Lower lobe of right lung (tissue), 2 donors: Measurements from ENCODE around the gene FAM210A. TPM values are rescaled to one million over a fixed set of nuclear protein-coding genes. Genes with fewer than 3 reads are reported as not detected.

Source experiments
- ATAC-seq, 2 donors: fragments of 200-7000 bp; cut with Tn5 transposase; one replicate each; pipeline ENCODE4 v1.9.1; 2020 to 2022; ENCODE audit warnings: mild to moderate bottlenecking in 2 of 2, moderate library complexity in 2 of 2
- DNase-seq: peaks from one replicate; pipeline ENCODE4 v3.0.0-alpha.2; 2020
- H3K27ac ChIP-seq: fragments of 200-600 bp; one replicate; pipeline ENCODE4 v1.8.0; 2022
- H3K27me3 ChIP-seq: fragments of 200-600 bp; one replicate; pipeline ENCODE4 v1.8.0; 2022; ENCODE audit warnings: low read depth
- H3K36me3 ChIP-seq: fragments of 200-600 bp; one replicate; pipeline ENCODE4 v1.8.0; 2022; ENCODE audit warnings: mild to moderate bottlenecking
- H3K4me1 ChIP-seq: fragments of 200-600 bp; one replicate; pipeline ENCODE4 v1.8.0; 2022
- H3K4me3 ChIP-seq: fragments of 200-600 bp; one replicate; pipeline ENCODE4 v1.8.0; 2022; ENCODE audit warnings: mild to moderate bottlenecking
- H3K9me3 ChIP-seq: fragments of 200-600 bp; one replicate; pipeline ENCODE4 v1.8.0; 2022
- intact Hi-C: fragments of 100-400 bp; cut with DNase I; formaldehyde crosslinking; loops from one replicate; pipeline ENCODE4 v1.11.0; 2022
- total RNA-seq: library from RNA; stranded (reverse); fragmentation: NEBNext Ultra II Directional; extraction: Animal tissue kit (Norgen Biotek cat#: 25700); gene quantifications from one replicate; pipeline ENCODE4 v1.2.1, GENCODE V29; 2021
- TF ChIP-seq, protein P1 (sequence below): fragments of 200-600 bp; IDR thresholded peaks from one replicate; pipeline ENCODE4 v1.8.0; 2022; ENCODE audit warnings: antibody characterized with exemption, mild to moderate bottlenecking
- donor health status: DM: no; HTN: yes; CAD: no; lungs with severe emphysema.

The FAM210A gene
- total RNA-seq, 1 donor from 2014 or later = 9.2 TPM

DNA sequence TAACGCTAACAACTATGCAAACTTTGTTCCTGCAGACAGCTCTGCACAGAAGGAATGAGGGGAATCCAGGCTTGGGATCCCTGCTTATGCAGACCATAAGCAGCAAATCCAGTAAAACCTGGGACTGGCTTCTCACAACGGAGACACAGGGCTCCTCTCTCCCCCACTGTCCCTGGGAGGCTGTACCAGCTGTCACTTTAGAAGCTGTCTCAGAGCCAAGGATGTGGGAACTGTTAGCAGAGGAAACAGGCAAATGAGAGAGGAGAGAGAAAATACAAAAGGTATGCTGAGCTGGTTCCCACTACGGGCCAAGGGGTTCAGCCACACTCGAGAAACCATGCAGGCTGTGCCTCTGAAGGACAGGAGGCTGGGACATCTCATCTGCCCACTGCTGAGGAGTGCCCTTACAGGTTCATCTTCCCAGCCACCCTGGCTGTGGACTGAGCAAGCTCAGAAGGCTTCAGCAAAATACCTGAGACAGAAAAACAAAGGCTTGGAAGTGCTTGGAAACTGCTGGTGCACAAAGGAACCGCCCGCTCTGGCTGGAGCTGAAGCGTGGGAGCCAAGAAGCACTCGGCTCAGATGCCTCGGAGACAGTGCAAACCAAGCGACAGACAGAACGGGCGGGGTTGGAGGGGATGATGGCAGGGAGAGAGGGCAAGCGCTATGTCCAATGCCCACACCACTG is 72.5 kb downstream of the FAM210A start:
- no peak overlapping the region for H3K27ac ChIP-seq
- H3K27me3 ChIP-seq = no peaks in the 10 kb centered on the region
- H3K4me3 ChIP-seq = no peak overlapping the region
- no peaks in the 10 kb centered on the region for H3K4me1 ChIP-seq
- DNase-seq (no peak), ATAC-seq (peak in 1 of 2 donors; percentile 29)
- H3K36me3 ChIP-seq = no peaks in the 10 kb centered on the region
- intact Hi-C loops = no loop called here
- H3K9me3 ChIP-seq = no peaks in the 10 kb centered on the region
- TF ChIP-seq, protein P1, sequence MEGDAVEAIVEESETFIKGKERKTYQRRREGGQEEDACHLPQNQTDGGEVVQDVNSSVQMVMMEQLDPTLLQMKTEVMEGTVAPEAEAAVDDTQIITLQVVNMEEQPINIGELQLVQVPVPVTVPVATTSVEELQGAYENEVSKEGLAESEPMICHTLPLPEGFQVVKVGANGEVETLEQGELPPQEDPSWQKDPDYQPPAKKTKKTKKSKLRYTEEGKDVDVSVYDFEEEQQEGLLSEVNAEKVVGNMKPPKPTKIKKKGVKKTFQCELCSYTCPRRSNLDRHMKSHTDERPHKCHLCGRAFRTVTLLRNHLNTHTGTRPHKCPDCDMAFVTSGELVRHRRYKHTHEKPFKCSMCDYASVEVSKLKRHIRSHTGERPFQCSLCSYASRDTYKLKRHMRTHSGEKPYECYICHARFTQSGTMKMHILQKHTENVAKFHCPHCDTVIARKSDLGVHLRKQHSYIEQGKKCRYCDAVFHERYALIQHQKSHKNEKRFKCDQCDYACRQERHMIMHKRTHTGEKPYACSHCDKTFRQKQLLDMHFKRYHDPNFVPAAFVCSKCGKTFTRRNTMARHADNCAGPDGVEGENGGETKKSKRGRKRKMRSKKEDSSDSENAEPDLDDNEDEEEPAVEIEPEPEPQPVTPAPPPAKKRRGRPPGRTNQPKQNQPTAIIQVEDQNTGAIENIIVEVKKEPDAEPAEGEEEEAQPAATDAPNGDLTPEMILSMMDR = no peak

DNA sequence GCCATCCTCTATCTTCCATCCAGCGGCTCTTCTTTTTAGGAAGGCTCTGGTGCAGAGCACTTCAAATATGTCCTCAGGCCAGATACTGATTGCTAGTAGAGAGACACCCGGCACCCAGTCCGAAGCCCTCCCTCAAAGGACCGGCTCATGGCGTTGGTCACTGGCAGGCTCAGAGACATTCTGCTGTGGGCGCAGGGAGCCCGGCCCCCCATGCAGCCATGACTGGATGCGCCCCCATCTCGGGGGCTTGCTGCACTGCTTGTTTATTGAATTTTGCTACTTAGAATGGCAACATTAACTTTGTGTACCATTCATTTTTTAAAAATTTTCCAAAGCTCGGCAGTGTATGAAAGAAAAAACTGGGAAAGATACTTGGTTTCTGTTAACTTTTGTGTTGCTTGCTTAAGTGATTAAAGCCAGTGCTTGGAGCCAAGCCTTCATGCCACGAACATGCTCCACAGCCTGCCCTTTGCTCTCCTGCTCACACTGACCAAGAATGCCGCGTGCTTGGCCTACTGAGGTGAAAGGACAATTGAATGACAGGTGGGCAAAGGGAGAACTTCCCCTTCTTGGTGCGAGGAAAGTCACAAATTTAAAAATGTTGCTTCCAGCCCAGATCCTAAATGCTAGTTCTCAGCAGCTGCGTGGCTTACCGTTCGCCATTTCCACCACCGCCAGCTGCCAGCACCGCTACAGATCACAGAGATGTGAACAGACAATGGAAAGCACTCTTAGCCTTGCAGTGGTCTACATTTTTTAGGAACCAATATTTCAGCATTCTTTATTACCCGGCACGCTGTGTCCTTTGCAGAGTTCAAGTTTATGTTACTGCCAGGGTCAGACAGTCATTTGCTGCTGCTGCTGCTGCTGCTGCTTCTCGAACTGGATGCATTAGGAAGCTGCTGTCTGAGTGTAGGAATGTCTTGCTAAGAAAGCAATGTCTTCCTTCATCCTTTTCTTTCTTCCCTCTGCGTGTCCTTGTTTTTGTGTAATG is 76.7 kb downstream of the FAM210A start:
- H3K36me3 ChIP-seq = peaks cover 11% of the 10 kb centered on the region
- H3K27me3 ChIP-seq = no peaks in the 10 kb centered on the region
- H3K27ac ChIP-seq = no peak overlapping the region
- no peak overlapping the region for H3K4me3 ChIP-seq
- TF ChIP-seq, protein P1 = no peak
- ATAC-seq (no peak), DNase-seq (no peak)
- intact Hi-C loops = no loop called here
- H3K4me1 ChIP-seq = no peaks in the 10 kb centered on the region
- no peaks in the 10 kb centered on the region for H3K9me3 ChIP-seq

DNA sequence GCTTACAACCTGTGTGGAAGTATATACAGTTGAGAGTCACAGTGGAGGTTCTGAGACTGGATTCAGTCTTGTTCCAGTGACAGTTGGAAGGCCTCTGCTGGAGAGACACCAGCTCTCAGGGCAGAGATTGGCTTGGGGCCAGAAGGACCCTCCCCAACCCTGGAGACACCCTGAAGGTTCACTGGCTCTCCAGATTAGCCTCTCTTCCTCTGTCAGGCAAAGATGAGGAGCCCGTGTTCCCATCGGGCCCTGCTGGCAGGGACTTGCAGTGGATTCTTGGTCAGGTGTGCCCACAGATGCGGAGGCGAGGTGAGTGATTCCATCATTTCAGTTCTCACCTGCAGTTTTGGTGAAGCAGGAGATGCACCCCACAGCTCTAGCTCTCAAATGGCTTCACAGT is 78.6 kb downstream of the FAM210A start:
- TF ChIP-seq, protein P1 = no peak
- Histone ChIP-seq H3K36me3 (peaks cover 11% of the 10 kb centered on the region), H3K27ac (no peak overlapping the region), H3K4me3 (no peak overlapping the region), H3K4me1 (no peaks in the 10 kb centered on the region), H3K9me3 (no peaks in the 10 kb centered on the region), H3K27me3 (no peaks in the 10 kb centered on the region)
- DNase-seq (no peak), ATAC-seq (no peak)
- intact Hi-C loops = no loop called here

DNA sequence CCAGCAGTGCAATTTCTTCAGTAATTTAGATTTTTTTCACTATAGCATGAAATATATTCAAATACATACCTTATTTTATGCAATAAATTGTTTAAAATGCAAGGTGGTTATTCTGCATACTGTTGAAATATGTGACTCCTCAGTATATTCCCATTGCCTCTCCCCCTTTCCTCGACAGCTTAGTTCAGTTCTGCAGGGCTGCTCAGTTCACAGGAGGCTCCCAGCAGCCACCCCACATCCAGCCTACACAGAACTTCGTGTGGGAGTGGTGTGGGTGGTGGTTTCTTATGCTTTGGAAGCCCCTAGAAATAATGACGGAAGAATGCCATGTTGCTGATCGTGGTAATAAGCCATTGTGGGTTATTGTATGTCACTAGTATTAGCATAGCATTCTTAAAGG is 79.7 kb downstream of the FAM210A start:
- DNase-seq (no peak), ATAC-seq (no peak)
- no peak overlapping the region for H3K27ac ChIP-seq
- H3K9me3 ChIP-seq = no peaks in the 10 kb centered on the region
- TF ChIP-seq, protein P1 = no peak
- peaks cover 5% of the 10 kb centered on the region for H3K4me1 ChIP-seq
- intact Hi-C loops = no loop called here
- peaks cover 11% of the 10 kb centered on the region for H3K36me3 ChIP-seq
- H3K4me3 ChIP-seq = no peak overlapping the region
- peaks cover 8% of the 10 kb centered on the region for H3K27me3 ChIP-seq

DNA sequence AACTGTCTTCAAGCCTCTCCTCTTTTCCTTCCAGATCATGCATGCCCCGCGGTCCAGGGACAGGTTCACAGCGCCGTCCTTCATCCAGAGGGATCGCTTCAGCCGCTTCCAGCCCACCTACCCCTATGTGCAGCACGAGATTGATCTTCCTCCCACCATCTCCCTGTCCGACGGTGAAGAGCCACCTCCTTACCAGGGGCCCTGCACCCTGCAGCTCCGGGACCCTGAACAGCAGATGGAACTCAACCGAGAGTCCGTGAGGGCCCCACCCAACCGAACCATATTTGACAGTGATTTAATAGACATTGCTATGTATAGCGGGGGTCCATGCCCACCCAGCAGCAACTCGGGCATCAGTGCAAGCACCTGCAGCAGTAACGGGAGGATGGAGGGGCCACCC is 81.3 kb downstream of the FAM210A start:
- peaks cover 11% of the 10 kb centered on the region for H3K36me3 ChIP-seq
- intact Hi-C loops = no loop called here

More for the DNA sequence above, 81.3 kb downstream of the FAM210A start:
- peaks cover 16% of the 10 kb centered on the region for H3K4me1 ChIP-seq
- ATAC-seq (no peak), DNase-seq (no peak)
- peaks cover 8% of the 10 kb centered on the region for H3K27me3 ChIP-seq
- TF ChIP-seq, protein P1 = no peak
- H3K27ac ChIP-seq = no peak overlapping the region
- H3K4me3 ChIP-seq = no peak overlapping the region
- no peaks in the 10 kb centered on the region for H3K9me3 ChIP-seq
